ENCODE data around the gene LCE2B. TPM values are rescaled to one million over a fixed set of nuclear protein-coding genes. Genes with fewer than 3 reads are reported as not detected.
"Not testable (repeated sequence)": the region's sequence is repeated elsewhere in the genome, so short reads cannot be mapped to it uniquely, and the experiment has no call there.

The LCE2B gene
- total RNA-seq (2014; rRNA removed) (not detected in 2 replicates), Bru-seq, nascent RNA (not detected), BruChase-seq, experiment 1, labeled RNA remaining after a 6-hour chase (not detected), BruChase-seq, experiment 2, labeled RNA remaining after a 2-hour chase (not detected)
- long read RNA-seq: 0 reads

- H4K20me1 ChIP-seq (ENCODE audit: low read length); BruUV-seq (replicated peaks); intact Hi-C loops (cut with micrococcal nuclease); H2AFZ ChIP-seq (ENCODE audit: low read length); H3K4me2 ChIP-seq (ENCODE audit: low read length); ATAC-seq; H3K79me2 ChIP-seq (ENCODE audit: low read length); H3K9me2 ChIP-seq (replicated peaks; ENCODE audit: low read length); H3K4me3 ChIP-seq (ENCODE audit: low read length); H3K36me3 ChIP-seq (ENCODE audit: low read depth, low read length); CTCF ChIA-PET; H3K4me1 ChIP-seq (ENCODE audit: insufficient read depth, low read length); H3K9me3 ChIP-seq (ENCODE audit: low read length); H3K27ac ChIP-seq (ENCODE audit: low read length); H3F3A ChIP-seq (ENCODE audit: low read length, unreplicated experiment); DNase-seq; POLR2A ChIA-PET (ENCODE audit: unreplicated experiment); H3K9ac ChIP-seq (ENCODE audit: low read length): not testable (repeated sequence)
- H3K27me3 ChIP-seq (ENCODE audit: low read length): peaks cover 44% of the 10 kb centered on the region
Measured at GRCh38 chr1:152685823-152686222, at the start of gene LCE2B. TSS of gene LCE2B (plus strand) at chr1:152686123. CDS start at chr1:152686844, 721 bp downstream.

GRCh38 chr1:152640351-152640750 lies 45.6 kb upstream of the LCE2B start:
- Histone ChIP-seq H3K27me3 (ENCODE audit: low read length) (peaks cover 19% of the 10 kb centered on the region; the same call in 1 of the 2 replicates), H3K36me3 (ENCODE audit: low read depth, low read length) (no peaks in the 10 kb centered on the region), H3K9me3 (ENCODE audit: low read length) (no peaks in the 10 kb centered on the region), H4K20me1 (ENCODE audit: low read length) (no peaks in the 10 kb centered on the region), H3K9ac (ENCODE audit: low read length) (no peak overlapping the region), H3K4me3 (ENCODE audit: low read length) (no peak overlapping the region), H2AFZ (ENCODE audit: low read length) (no peak overlapping the region), H3K4me2 (ENCODE audit: low read length) (no peak overlapping the region), H3K4me1 (ENCODE audit: insufficient read depth, low read length) (no peaks in the 10 kb centered on the region), H3K9me2 (replicated peaks; ENCODE audit: low read length) (no peaks in the 10 kb centered on the region), H3K79me2 (ENCODE audit: low read length) (no peaks in the 10 kb centered on the region), H3K27ac (ENCODE audit: low read length) (no peak overlapping the region), H3F3A (ENCODE audit: low read length, unreplicated experiment) (no peaks in the 10 kb centered on the region)
- intact Hi-C loops (cut with micrococcal nuclease): no loop called here
- TF ChIP-seq EZH2 (IDR thresholded peaks at IDR 0.05; ENCODE audit: low read length, unreplicated experiment) (no peak), EZH2phosphoT487 (IDR thresholded peaks at IDR 0.05; ENCODE audit: borderline replicate concordance, low read length) (no peak), CTCF (conservative IDR thresholded peaks at IDR 0.05; ENCODE audit: low read depth, low read length) (no peak)
- CTCF ChIA-PET: no interaction called here
- DNase-seq: no peak
- no TSS peak for BruUV-seq (replicated peaks)
- POLR2A ChIA-PET (ENCODE audit: unreplicated experiment): no interaction called here
- no peak for ATAC-seq

GRCh38 chr1:152643945-152644344 lies 42.0 kb upstream of the LCE2B start:
- TF ChIP-seq EZH2 (IDR thresholded peaks at IDR 0.05; ENCODE audit: low read length, unreplicated experiment) (no peak), CTCF (conservative IDR thresholded peaks at IDR 0.05; ENCODE audit: low read depth, low read length) (no peak), EZH2phosphoT487 (IDR thresholded peaks at IDR 0.05; ENCODE audit: borderline replicate concordance, low read length) (no peak)
- Histone ChIP-seq H3K9ac (ENCODE audit: low read length) (no peak overlapping the region), H3K27me3 (ENCODE audit: low read length) (peaks cover 19% of the 10 kb centered on the region; the same call in 1 of the 2 replicates), H3K27ac (ENCODE audit: low read length) (no peak overlapping the region), H3F3A (ENCODE audit: low read length, unreplicated experiment) (no peaks in the 10 kb centered on the region), H3K79me2 (ENCODE audit: low read length) (no peaks in the 10 kb centered on the region), H3K9me2 (replicated peaks; ENCODE audit: low read length) (no peaks in the 10 kb centered on the region), H3K4me3 (ENCODE audit: low read length) (no peak overlapping the region), H4K20me1 (ENCODE audit: low read length) (no peaks in the 10 kb centered on the region), H2AFZ (ENCODE audit: low read length) (no peak overlapping the region), H3K36me3 (ENCODE audit: low read depth, low read length) (no peaks in the 10 kb centered on the region), H3K4me1 (ENCODE audit: insufficient read depth, low read length) (no peaks in the 10 kb centered on the region), H3K9me3 (ENCODE audit: low read length) (no peaks in the 10 kb centered on the region), H3K4me2 (ENCODE audit: low read length) (no peak overlapping the region)
- no peak for DNase-seq
- no peak for ATAC-seq
- intact Hi-C loops (cut with micrococcal nuclease): no loop called here
- CTCF ChIA-PET: no interaction called here
- POLR2A ChIA-PET (ENCODE audit: unreplicated experiment): no interaction called here
- BruUV-seq (replicated peaks): no TSS peak
